ENCODE measurements around the gene SEC14L1. TPM values are rescaled to one million over a fixed set of nuclear protein-coding genes. Genes with fewer than 3 reads are reported as not detected.
"Not testable (repeated sequence)": the region's sequence is repeated elsewhere in the genome, so short reads cannot be mapped to it uniquely, and the experiment has no call there.

Gene SEC14L1
- total RNA-seq, 1 experiment from 2014 or later, result 58.6 TPM

DNA sequence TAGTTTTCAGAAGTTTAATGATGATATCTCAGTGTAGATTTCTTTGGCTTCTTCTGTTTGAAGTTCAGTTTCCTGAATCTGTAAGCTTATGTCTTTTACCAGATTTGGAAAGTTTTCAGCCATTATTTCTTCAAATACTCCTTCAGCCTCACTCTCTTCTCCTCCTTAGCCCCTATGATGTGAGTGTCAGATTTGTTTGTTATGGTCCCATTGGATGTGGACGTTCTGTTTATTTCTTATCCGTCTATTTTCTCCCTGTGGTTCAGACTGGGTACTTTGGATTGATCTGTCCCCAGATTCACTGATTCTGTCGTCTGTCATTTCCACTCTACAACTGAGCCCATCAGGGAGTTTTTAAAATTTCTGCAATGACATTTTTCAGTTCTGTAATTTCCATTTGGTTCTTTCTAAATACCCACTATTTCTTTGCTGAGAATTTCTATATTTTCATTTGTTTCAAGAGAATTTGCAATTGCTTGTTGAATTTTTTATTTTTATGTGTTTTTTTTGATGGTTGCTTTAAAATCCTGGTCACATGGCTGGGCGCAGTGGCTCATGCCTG is 110.9 kb downstream of the SEC14L1 start:
- Histone ChIP-seq H3K14ac (ENCODE audit: insufficient read depth, low read length) (no peak overlapping the region), H2AK5ac (ENCODE audit: insufficient read length, low read length) (no peak overlapping the region), H3K18ac (ENCODE audit: insufficient read length, low read depth, low read length) (no peak overlapping the region), H4K91ac (ENCODE audit: insufficient read length, low read depth, low read length) (no peak overlapping the region), H2BK120ac (ENCODE audit: low read depth, low read length, poor library complexity, severe bottlenecking) (no peak overlapping the region), H2BK15ac (ENCODE audit: low read depth, low read length) (no peak overlapping the region), H3K4me1 (ENCODE audit: insufficient read depth, low read length) (no peaks in the 10 kb centered on the region), H3K9me3 (ENCODE audit: control insufficient read depth, low read depth, low read length) (no peaks in the 10 kb centered on the region), H2BK5ac (ENCODE audit: insufficient read length, low read length) (no peak overlapping the region), H3K9ac (ENCODE audit: extremely low read depth, insufficient read length, low read length) (no peak overlapping the region), H2AFZ (ENCODE audit: low read length) (no peak overlapping the region), H4K20me1 (ENCODE audit: control insufficient read depth, insufficient read depth, insufficient read length) (no peaks in the 10 kb centered on the region), H3K79me1 (ENCODE audit: insufficient read depth, low read depth, low read length, poor library complexity, severe bottlenecking) (no peaks in the 10 kb centered on the region), H3K23ac (ENCODE audit: insufficient read length, low read depth, low read length) (no peak overlapping the region), H3K23me2 (ENCODE audit: insufficient read length, low read depth, low read length, poor library complexity, severe bottlenecking) (peaks cover 3% of the 10 kb centered on the region), H4K8ac (replicated peaks; ENCODE audit: insufficient read length, low read depth, low read length) (no peak overlapping the region), H2BK20ac (ENCODE audit: low read depth, low read length, poor library complexity, severe bottlenecking) (no peak overlapping the region), H3K79me2 (ENCODE audit: insufficient read depth, low read length) (no peaks in the 10 kb centered on the region), H4K5ac (ENCODE audit: insufficient read length, low read depth, low read length) (no peak overlapping the region), H2BK12ac (ENCODE audit: insufficient read length, low read depth, low read length) (no peak overlapping the region), H3K27ac (ENCODE audit: insufficient read length, low read depth, low read length) (no peak overlapping the region), H3K4me2 (ENCODE audit: insufficient read depth, insufficient read length, low read length) (no peak overlapping the region), H3K56ac (ENCODE audit: insufficient read length, low read depth, low read length) (no peak overlapping the region), H3T11ph (ENCODE audit: low read length) (no peak overlapping the region), H3K4ac (ENCODE audit: low read depth, low read length) (no peak overlapping the region), H3K27me3 (ENCODE audit: insufficient read depth, low read length) (no peaks in the 10 kb centered on the region; the same call in 1 of the 2 replicates)
- Mint-ChIP-seq H3K4me1 (peaks cover 8 to 17% of the 10 kb centered on the region in 2 experiments), H3K4me3 (no peak overlapping the region), H3K36me3 (ENCODE audit: insufficient read depth in 1 of 3, low read depth in 3 of 3) (no peaks in the 10 kb centered on the region), H3K27me3 (ENCODE audit: low read depth) (peaks cover 25% of the 10 kb centered on the region), H3K27ac (no peak overlapping the region), H3K9me3 (no peaks in the 10 kb centered on the region)
- no peak for DNase-seq
- no CpG with 5 or more reads among the region's 4 CpGs for WGBS (ENCODE audit: extremely low coverage, insufficient read length, low lambda C conversion rate)
- no peak for TF ChIP-seq CTCF (conservative IDR thresholded peaks at IDR 0.05)

DNA sequence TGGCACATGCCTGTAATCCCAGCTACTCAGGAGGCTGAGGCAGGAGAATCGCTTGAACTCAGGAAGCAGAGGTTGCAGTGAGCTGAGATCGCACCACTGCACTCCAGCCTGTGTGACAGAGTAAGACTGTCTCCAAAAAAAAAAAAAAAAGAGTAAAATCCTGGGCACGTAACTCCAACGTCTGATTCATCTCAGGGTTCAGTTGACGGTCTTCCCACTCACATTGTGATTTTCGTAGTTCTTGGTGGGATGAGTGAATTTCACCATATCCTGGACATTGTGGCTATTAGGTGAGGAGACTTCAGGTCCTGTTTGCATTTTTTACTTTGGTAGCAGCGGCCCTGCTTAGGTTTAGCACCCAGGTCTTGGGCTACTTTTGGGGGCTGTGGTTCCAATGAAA is 111.5 kb downstream of the SEC14L1 start:
- not testable (repeated sequence) for H2AFZ ChIP-seq (ENCODE audit: low read length); H3K9me3 Mint-ChIP-seq; H2BK12ac ChIP-seq (ENCODE audit: insufficient read length, low read depth, low read length); H4K8ac ChIP-seq (replicated peaks; ENCODE audit: insufficient read length, low read depth, low read length); H2BK5ac ChIP-seq (ENCODE audit: insufficient read length, low read length); H3K79me2 ChIP-seq (ENCODE audit: insufficient read depth, low read length); H3K4me1 ChIP-seq (ENCODE audit: insufficient read depth, low read length); H2BK15ac ChIP-seq (ENCODE audit: low read depth, low read length); H3K14ac ChIP-seq (ENCODE audit: insufficient read depth, low read length); DNase-seq; H3K9me3 ChIP-seq (ENCODE audit: control insufficient read depth, low read depth, low read length); H3K23ac ChIP-seq (ENCODE audit: insufficient read length, low read depth, low read length); H3K27ac ChIP-seq (ENCODE audit: insufficient read length, low read depth, low read length); H4K91ac ChIP-seq (ENCODE audit: insufficient read length, low read depth, low read length); H3K79me1 ChIP-seq (ENCODE audit: insufficient read depth, low read depth, low read length, poor library complexity, severe bottlenecking); H3K4me2 ChIP-seq (ENCODE audit: insufficient read depth, insufficient read length, low read length); H3K56ac ChIP-seq (ENCODE audit: insufficient read length, low read depth, low read length); H3K27me3 ChIP-seq (ENCODE audit: insufficient read depth, low read length); H3K9ac ChIP-seq (ENCODE audit: extremely low read depth, insufficient read length, low read length); H3K36me3 Mint-ChIP-seq (ENCODE audit: insufficient read depth in 1 of 3, low read depth in 3 of 3); H2BK20ac ChIP-seq (ENCODE audit: low read depth, low read length, poor library complexity, severe bottlenecking); H3T11ph ChIP-seq (ENCODE audit: low read length); H3K18ac ChIP-seq (ENCODE audit: insufficient read length, low read depth, low read length); H3K4me3 Mint-ChIP-seq; H4K20me1 ChIP-seq (ENCODE audit: control insufficient read depth, insufficient read depth, insufficient read length); H2BK120ac ChIP-seq (ENCODE audit: low read depth, low read length, poor library complexity, severe bottlenecking); H2AK5ac ChIP-seq (ENCODE audit: insufficient read length, low read length); H3K27ac Mint-ChIP-seq; H3K4ac ChIP-seq (ENCODE audit: low read depth, low read length); H4K5ac ChIP-seq (ENCODE audit: insufficient read length, low read depth, low read length); H3K23me2 ChIP-seq (ENCODE audit: insufficient read length, low read depth, low read length, poor library complexity, severe bottlenecking)
- Mint-ChIP-seq H3K4me1 (peaks cover 8 to 16% of the 10 kb centered on the region in 2 experiments), H3K27me3 (ENCODE audit: low read depth) (peaks cover 25% of the 10 kb centered on the region)
- no CpG with 5 or more reads among the region's 7 CpGs for WGBS (ENCODE audit: extremely low coverage, insufficient read length, low lambda C conversion rate)
